Dedifferentiated amniotic fluid mesenchymal stem cell (primary cell): ENCODE data around the gene FSTL4.
A peak's percentile ranks its signal among the peaks of the same experiment; 100 is the strongest.
"Not testable (repeated sequence)": the region's sequence is repeated elsewhere in the genome, so short reads cannot be mapped to it uniquely, and the experiment has no call there.

Experiments
- DNase-seq: peaks from one replicate; pipeline ENCODE4 v3.0.0-alpha.2; 2016; ENCODE audit errors: extremely low spot score

The FSTL4 gene

DNA sequence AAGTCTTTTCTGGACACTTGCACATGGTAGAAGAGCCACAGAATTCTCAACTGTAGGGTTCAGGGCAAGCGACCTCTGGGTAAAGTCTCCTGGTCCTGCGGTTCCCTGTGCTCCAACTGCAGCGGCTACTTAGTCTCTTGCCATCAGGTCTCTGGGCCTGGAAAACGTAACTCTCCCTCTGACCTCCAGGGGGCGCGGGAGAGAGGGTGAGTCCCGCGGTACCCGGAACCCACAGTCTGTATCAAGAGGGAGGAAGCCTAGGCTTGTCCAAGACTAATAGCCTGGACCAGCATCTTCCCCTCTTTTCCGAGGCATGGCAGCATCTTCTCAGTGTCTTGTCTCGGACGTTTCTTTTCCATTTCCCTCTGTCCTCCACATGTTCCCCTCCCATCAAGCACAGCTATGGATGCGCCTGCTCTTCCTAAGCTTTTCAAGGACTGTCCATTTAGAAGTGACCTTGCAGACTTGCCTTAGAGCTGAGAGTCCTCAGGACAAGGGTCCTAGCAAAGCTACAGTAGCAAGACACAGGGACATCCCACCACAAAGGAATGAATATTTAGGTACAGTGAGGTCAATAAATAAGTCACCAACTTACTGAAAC lies 59.3 kb downstream of the FSTL4 start:
- DNase-seq, result no peak

DNA sequence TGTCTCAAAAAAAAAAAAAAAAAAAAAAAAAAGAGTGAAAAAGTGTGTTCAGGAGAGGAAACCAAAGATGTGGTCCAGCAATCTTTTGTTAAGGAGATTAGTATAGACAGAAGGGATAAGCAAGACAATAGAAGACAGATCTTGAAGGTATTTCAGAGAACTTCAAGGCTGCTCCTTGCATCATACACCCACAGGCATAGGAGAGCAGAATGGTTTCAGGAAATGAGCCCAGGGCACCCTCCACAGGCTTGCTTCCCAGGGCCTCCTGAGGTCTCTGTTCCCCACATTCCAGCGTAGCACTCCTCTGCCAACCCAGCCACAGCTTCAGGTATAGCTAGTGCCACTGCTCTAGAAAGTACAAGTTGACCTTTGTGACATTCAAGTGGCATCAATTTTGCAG lies 65.8 kb downstream of the FSTL4 start:
- no peak for DNase-seq

DNA sequence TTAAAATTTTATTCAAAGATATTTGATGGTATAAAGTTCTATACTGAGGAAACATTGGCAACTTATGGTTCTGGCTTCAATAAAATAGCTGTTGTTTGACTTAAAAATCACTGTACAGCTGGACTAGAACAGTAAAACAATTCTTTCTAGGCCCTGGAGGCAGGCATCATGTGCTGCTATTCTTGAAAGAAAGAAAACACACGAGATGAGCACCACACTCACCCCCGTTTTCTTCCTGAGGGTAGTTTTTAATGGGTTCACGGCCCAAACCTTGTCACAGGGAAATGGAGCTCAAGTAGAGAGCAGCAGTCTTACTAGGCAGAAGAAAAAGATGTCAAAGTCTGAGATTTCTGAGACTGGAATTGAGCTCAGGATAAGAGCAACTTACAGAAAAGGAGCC lies 68.0 kb downstream of the FSTL4 start:
- DNase-seq, result no peak

- no peak for DNase-seq
These were observed 72.5 kb downstream of the FSTL4 start for GRCh38 chr5:133539818-133540217.

DNA sequence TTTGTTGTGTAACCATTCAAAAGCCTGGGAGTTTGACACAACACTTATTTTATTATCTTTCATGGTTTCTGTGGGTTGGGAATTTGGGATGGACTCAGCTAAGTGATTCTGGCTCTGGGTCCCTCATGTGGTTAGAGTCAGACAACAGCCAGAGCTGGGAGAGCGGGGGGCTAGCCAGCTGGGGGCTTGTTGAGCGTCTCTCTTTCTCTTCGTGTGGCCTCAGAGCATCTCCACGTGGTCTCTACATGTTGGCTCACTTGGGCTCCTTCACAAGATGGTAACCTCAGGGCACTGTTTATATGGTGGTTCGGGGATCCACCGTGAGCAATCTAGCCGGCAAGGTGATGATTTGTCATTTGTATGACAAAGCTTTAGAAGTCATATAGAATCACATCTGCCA lies 73.6 kb downstream of the FSTL4 start:
- DNase-seq, result no peak

GRCh38 chr5:133535241-133535929 lies 77.0 kb downstream of the FSTL4 start:
- not testable (repeated sequence) for DNase-seq

DNA sequence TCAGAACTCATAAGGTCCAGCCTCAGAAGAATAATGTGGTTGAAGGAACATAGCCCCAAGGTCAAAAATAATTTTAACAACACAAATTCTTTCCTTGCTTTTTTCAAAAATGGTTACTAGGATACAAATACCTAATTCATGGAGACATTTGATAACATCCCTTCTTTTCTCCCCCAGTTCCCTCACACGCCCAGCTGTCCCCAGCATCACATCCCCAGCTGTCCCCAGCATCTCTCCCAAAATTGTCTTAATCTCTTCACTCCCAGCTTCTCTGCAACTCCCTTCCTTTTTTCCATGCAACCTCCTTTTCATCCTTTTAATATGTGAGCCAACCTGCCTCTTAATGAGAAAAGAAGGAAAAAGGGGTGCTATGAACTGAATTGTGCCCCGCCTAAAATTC lies 77.8 kb downstream of the FSTL4 start:
- DNase-seq, result no peak

GRCh38 chr5:133533541-133533940 lies 78.8 kb downstream of the FSTL4 start:
- DNase-seq, result no peak

DNA sequence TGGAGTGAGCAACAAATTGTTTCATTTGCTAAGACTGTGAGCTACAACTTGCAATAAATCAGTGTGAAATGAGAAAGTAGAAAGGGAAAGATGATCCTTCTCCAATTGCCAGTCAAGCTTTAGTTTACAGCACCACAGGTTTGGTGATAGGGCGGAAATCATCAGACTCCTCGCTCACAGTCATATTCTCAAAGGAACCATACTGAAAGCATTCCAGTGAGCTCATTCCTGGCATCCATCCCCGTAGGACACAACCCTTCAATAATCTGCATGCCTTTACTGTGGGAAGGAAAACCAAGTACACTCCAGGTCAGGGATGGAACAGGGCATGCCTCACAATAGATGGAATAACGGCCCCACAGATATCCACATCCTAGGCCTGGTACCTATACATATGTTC lies 80.7 kb downstream of the FSTL4 start:
- peak; percentile 44 for DNase-seq

- DNase-seq, result no peak
These were observed 81.2 kb downstream of the FSTL4 start for GRCh38 chr5:133531178-133531577.

DNA sequence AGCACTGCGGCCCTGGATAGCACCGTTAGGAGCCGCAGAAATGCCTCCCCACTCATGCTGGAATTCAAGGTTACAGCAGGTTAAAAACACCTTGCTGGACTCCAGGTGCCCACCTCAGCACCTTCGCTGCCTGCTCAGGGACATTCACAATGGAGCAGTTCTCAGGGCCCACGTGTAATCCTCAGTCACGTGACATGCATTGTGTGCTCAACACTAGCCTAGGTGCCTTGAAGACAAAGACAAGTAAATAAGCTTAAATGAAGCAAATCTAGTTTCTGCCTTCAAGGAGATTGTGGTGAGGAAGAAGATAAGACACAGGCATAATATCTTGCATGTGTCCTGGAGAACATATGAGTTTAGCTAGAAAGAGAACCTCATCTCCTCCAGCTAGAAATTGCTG lies 82.1 kb downstream of the FSTL4 start:
- no peak for DNase-seq

DNA sequence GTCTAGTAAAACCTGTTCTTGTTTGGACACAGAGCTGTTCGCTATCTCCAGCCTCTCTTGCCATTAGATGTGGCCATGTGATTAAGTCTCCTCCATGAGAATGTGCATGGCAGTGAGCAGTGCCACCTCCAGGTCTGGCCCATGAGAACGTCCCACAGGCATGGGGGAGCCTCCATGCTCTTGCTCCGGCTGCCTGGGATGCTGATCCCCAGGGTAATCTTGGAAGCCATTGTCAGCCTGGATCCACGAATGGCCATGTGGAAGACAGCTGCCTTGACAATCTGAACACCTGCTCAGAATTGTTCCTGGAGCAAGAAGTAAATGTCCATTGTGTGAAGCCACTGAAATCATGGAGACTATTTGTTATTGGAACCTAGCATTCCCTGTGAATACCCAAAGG lies 83.5 kb downstream of the FSTL4 start:
- no peak for DNase-seq

DNA sequence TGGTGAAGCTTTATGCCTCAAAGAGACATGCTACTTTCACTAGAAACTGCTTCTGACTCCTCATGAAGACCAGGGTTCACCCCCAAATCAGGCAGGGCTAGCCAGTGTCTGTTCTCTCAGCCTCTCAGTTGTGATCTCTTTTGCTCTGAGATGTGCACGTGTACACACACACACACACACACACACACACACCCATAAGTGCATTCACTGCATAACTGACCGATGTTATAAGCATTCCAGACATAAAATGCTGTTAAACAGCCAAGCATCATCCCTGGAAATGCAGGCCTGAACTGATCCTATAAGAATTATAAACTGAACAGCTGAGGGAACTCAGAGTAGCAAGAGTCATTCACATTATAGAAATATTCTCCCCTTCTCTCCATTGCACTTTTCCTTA lies 85.0 kb downstream of the FSTL4 start:
- peak; percentile 40 for DNase-seq

DNA sequence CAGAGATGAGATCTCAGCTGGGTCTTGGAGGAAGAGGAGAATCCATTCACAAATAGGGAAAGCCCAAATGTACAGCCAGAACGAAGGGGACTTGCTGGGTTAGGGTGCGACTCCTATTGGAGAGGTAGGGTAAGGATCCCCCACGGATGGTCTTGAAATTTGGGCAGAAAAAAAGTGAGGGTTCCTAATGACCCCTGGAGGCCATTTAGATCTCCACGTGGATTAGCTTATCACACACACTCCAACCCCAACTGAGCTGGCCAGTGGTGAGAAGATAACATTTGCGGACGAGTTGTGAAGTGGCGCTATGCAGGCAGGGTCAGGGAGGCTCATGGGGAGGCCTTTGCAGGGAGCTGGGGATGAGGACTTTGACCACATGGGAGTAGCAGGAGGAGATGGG lies 86.0 kb downstream of the FSTL4 start:
- no peak for DNase-seq

DNA sequence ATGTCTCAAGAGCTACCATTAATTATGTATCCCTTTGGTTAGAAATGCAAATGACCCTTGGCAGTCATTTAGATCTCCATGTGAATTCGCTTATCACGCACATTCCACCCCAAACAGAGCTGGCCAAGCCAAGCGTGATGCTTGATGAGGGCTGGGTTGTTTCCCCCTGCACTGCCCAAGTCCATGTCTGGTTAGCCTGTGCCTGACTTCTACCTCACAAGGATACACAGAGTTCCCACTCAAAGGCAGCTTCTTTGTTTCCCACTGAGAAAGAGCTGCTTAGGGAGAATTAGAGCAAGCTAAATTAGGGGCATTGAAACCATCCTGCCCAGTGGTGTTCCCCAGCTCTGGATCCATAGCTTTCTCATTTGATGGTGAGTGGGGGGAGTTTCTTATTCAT lies 87.2 kb downstream of the FSTL4 start:
- DNase-seq, result no peak

GRCh38 chr5:133524666-133525065 lies 87.7 kb downstream of the FSTL4 start:
- no peak for DNase-seq

GRCh38 chr5:133523961-133524586 lies 88.3 kb downstream of the FSTL4 start:
- DNase-seq, result no peak

- no peak for DNase-seq
These were observed 89.2 kb downstream of the FSTL4 start for GRCh38 chr5:133523013-133523658.

DNA sequence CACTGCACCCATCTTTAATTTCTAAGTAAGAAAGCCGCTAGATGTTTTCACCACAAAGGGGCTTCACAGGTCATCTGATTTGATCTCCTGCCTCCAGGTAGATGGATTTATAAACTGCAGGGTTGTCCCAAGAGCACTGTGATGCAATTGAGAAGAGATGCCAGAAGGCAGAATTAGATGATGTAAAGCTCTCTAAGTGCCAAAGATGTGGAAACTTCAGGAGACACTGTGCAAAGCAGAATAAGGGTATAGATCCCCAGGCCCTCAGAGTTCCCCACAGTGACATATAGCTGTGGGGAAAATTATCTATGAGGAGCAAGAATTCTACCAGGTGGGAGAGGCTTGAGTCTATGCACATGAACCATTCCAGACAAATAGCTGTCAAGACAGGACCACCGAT lies 90.5 kb downstream of the FSTL4 start:
- no peak for DNase-seq

- DNase-seq, result no peak
These were observed 91.2 kb downstream of the FSTL4 start for GRCh38 chr5:133520991-133521706.

DNA sequence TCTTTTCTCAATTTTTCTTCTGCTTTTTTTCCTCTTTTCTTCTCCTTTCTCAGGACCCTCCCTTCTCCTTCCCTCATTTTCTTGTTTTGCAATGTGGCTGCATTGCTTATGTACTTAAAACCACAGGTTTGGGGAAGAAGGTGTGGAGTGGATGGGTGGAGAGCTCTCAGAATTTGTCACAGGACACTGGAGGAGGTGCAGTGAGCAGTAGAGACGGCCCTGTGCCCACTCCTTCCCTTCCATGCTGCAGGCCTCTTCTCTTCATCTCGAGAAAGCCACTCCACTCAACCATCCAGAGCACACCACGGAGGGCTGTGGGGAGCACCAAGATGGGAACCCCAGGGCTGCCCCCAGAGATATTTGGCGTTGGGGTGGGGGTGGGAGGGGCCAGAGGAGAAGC lies 92.3 kb downstream of the FSTL4 start:
- no peak for DNase-seq

DNA sequence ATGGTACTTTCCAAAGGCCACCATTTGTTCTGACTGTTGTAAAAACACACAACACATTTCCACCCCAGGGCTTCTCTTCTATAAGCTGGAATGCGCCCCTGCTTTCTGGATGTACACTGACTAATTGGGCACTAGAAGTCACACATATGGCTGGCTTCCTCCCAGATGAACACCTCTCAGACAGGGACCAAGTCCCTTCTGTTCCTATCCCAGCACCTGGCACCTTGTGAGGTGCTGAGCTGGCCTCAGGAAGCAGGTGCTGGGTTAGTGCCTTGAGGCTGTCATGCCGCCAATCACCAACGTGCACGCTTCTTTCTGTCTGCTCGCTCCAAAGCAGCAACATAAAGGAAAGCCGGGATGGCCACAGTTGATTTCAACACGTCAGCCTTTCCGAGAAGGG lies 93.2 kb downstream of the FSTL4 start:
- DNase-seq, result no peak
